IMR-90 (cell line): ENCODE measurements around the gene SMARCC2. TPM values are rescaled to one million over a fixed set of nuclear protein-coding genes. Genes with fewer than 3 reads are reported as not detected.

Experiments
- ATAC-seq: fragments of 200-7000 bp; cut with Tn5 transposase; 2 replicates; pipeline ENCODE4 v1.9.1; 2020; ENCODE audit warnings: low read depth, mild to moderate bottlenecking, moderate library complexity
- BruUV-seq: library from RNA; stranded (reverse); fragments of 400-500 nt; replicated peaks from 2 replicates; lab custom pipeline; 2021; lab: Mats Ljungman, UMichigan
- CTCF ChIA-PET: fragments of 300-600 bp; formaldehyde crosslinking; extraction: SDS; loops from one replicate; lab custom pipeline; 2021; ENCODE audit warnings: antibody characterized with exemption; lab: Yijun Ruan, JAX
- POLR2A ChIA-PET: fragments of 300-600 bp; sonication (Branson Sonifier 250); formaldehyde crosslinking; loops from one replicate; lab custom pipeline; 2022; ENCODE audit warnings: antibody characterized with exemption; ENCODE audit not compliant: unreplicated experiment; lab: Charles Lee
- DNase-seq: peaks from one replicate; pipeline ENCODE4 v3.0.0; 2013
- H2AFZ ChIP-seq: replicated peaks from 2 replicates; pipeline ENCODE3; 2013; ENCODE audit warnings: low read length, mild to moderate bottlenecking; ENCODE audit not compliant: poor library complexity
- H2AK5ac ChIP-seq: 2 replicates; pipeline ENCODE4 v1.6.1; 2013; ENCODE audit warnings: low read depth, low read length, inconsistent platforms
- H2AK9ac ChIP-seq: replicated peaks from 2 replicates; pipeline ENCODE3; 2013; ENCODE audit warnings: mild to moderate bottlenecking, low read depth, low read length, moderate library complexity; ENCODE audit not compliant: poor library complexity
- H2BK120ac ChIP-seq: 2 replicates; pipeline ENCODE4 v1.6.1; 2013; ENCODE audit warnings: low read depth, low read length, inconsistent platforms
- H2BK15ac ChIP-seq: 3 replicates; pipeline ENCODE4 v1.6.1; 2013; ENCODE audit warnings: low read depth, low read length, inconsistent platforms
- H2BK20ac ChIP-seq: 2 replicates; pipeline ENCODE4 v1.6.1; 2013; ENCODE audit warnings: low read depth, mild to moderate bottlenecking, inconsistent platforms, low read length, moderate library complexity
- H2BK5ac ChIP-seq: 2 replicates; pipeline ENCODE4 v1.6.1; 2013; ENCODE audit warnings: mild to moderate bottlenecking, low read depth, low read length, inconsistent platforms; ENCODE audit not compliant: poor library complexity, severe bottlenecking
- H3K14ac ChIP-seq: replicated peaks from 2 replicates; pipeline ENCODE4 v1.6.1; 2013; ENCODE audit warnings: low read depth, low read length, inconsistent platforms
- H3K18ac ChIP-seq: 2 replicates; pipeline ENCODE4 v1.6.1; 2013; ENCODE audit warnings: low read depth, low read length, control low read depth
- H3K23ac ChIP-seq: 2 replicates; pipeline ENCODE4 v1.6.1; 2013; ENCODE audit warnings: low read depth, low read length, inconsistent platforms
- H3K27ac ChIP-seq: 2 replicates; pipeline ENCODE4 v1.5.1; 2013; ENCODE audit warnings: mild to moderate bottlenecking, control low read depth, low read length; ENCODE audit not compliant: insufficient read depth
- H3K27me3 ChIP-seq: 2 replicates; pipeline ENCODE4 v1.6.1; 2013; ENCODE audit warnings: low read length; ENCODE audit not compliant: control insufficient read depth, insufficient read depth
- H3K36me3 ChIP-seq: 2 replicates; pipeline ENCODE4 v1.6.1; 2013; ENCODE audit warnings: low read length, mixed read lengths; ENCODE audit not compliant: control insufficient read depth, insufficient read depth
- H3K4ac ChIP-seq: 2 replicates; pipeline ENCODE4 v1.6.1; 2013; ENCODE audit warnings: low read depth, low read length, inconsistent platforms
- H3K4me1 ChIP-seq: 2 replicates; pipeline ENCODE4 v1.6.1; 2013; ENCODE audit warnings: low read length, mixed read lengths; ENCODE audit not compliant: control insufficient read depth, insufficient read depth
- H3K4me2 ChIP-seq: 2 replicates; pipeline ENCODE4 v1.6.1; 2013; ENCODE audit warnings: low read depth, mild to moderate bottlenecking, control low read depth, low read length, moderate library complexity
- H3K4me3 ChIP-seq: 2 replicates; pipeline ENCODE4 v1.5.1; 2013; ENCODE audit warnings: low read depth, mild to moderate bottlenecking, control low read depth, low read length, moderate library complexity; ENCODE audit not compliant: insufficient read depth
- H3K56ac ChIP-seq: 2 replicates; pipeline ENCODE4 v1.6.1; 2013; ENCODE audit warnings: low read length, inconsistent platforms; ENCODE audit not compliant: insufficient read depth; ENCODE audit errors: extremely low read depth
- H3K79me1 ChIP-seq, 2 experiments: 2 replicates each; pipeline ENCODE4 v1.6.1; 2013; ENCODE audit warnings: low read length in 2 of 2, inconsistent platforms in 1 of 2, low read depth in 1 of 2
- H3K9ac ChIP-seq: 2 replicates; pipeline ENCODE4 v1.6.1; 2013; ENCODE audit warnings: low read depth, low read length, control low read depth
- H3K9me1 ChIP-seq: 2 replicates; pipeline ENCODE4 v1.6.1; 2013; ENCODE audit warnings: low read length, inconsistent platforms; ENCODE audit not compliant: insufficient read depth
- H3K9me3 ChIP-seq: 2 replicates; pipeline ENCODE4 v1.6.1; 2013; ENCODE audit warnings: low read length; ENCODE audit not compliant: control insufficient read depth, insufficient read depth
- H4K20me1 ChIP-seq: 2 replicates; pipeline ENCODE4 v1.6.1; 2013; ENCODE audit warnings: low read length, inconsistent platforms; ENCODE audit not compliant: insufficient read depth
- H4K5ac ChIP-seq: 2 replicates; pipeline ENCODE4 v1.6.1; 2013; ENCODE audit warnings: mild to moderate bottlenecking, low read depth, low read length, control low read depth
- H4K8ac ChIP-seq, 2 experiments: 2 replicates each; pipeline ENCODE4 v1.6.1; 2013; ENCODE audit warnings: low read depth in 2 of 2, low read length in 2 of 2, control low read depth in 1 of 2, inconsistent platforms in 1 of 2
- H4K91ac ChIP-seq: 2 replicates; pipeline ENCODE4 v1.6.1; 2013; ENCODE audit warnings: low read depth, low read length, inconsistent platforms; ENCODE audit not compliant: insufficient read depth
- RFX5 ChIP-seq: IDR thresholded peaks from 2 replicates; pipeline ENCODE4 v1.8.0; 2012; ENCODE audit warnings: low read depth, mild to moderate bottlenecking, low read length, moderate library complexity
- WGBS, 2 experiments: methylation state at CpG; one replicate each; pipeline versions ENCODE4 v1.1.5 to v1.1.7; 2013; ENCODE audit warnings: missing lambda C conversion rate in 2 of 2; ENCODE audit not compliant: insufficient read length in 1 of 2; ENCODE audit errors: extremely low coverage in 2 of 2; 5-methylcytosine and 5-hydroxymethylcytosine counted together
- dilution Hi-C: fragments of 300-500 bp; cut with HindIII; formaldehyde crosslinking; loops from one replicate; pipeline ENCODE4 v1.14.3; 2018; ENCODE audit warnings: low sequenced_read_pairs; ENCODE audit not compliant: unreplicated experiment
- in situ Hi-C: fragments of 300-500 bp; cut with MboI; formaldehyde crosslinking; loops from 3 replicates; pipeline ENCODE4 v1.14.3; 2019; ENCODE audit warnings: low sequenced_read_pairs, inconsistent platforms, mixed read lengths
- intact Hi-C: fragments of 100-400 bp; cut with micrococcal nuclease; formaldehyde crosslinking; loops from 2 replicates; pipeline ENCODE4 v1.10.0; 2022
- polyA plus RNA-seq, 3 experiments: library from polyadenylated mRNA; depleted of rRNA; stranded (reverse); fragments of >200 nt; gene quantifications; 2 replicates each; pipeline ENCODE4 v1.2.3, GENCODE V29; 2012; ENCODE audit warnings: low replicate concordance in 1 of 3
- total RNA-seq: library from RNA; depleted of rRNA; stranded (reverse); fragments of >200 nt; gene quantifications from 2 replicates; pipeline ENCODE4 v1.2.3, GENCODE V29; 2012

SMARCC2 gene
- total and polyA plus RNA-seq, 2 of the 4 experiments (the other 2 are of a cell fraction): 42.3 to 43.8 TPM

DNA sequence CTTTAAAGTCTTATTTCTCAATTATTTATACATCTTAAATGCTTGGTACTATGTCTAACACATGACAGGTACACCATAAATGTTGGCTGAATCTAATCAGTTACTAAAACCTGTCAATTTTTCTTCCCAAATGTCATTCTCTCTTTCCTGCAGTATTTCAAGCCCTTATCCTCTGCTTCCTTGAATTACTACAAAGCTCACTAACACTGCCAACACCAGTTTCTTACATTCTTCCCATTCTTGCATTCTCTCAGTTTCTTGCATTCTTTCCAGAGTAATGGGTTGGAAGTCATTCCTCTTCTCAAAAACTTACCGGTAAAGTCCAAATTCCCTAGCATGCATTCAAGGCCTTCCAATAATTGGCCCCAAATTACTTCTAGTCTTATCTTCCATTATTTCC lies 9.6 kb upstream of the SMARCC2 start:
- H3K56ac ChIP-seq: no peak overlapping the region
- DNase-seq: peak; percentile 18
- intact Hi-C loops: no loop called here
- H3K9me1 ChIP-seq: 0 out of 2 replicates have a peak, but pooled peaks cover 3% of the 10 kb centered on the region
- no peak overlapping the region for H2AK5ac ChIP-seq
- no peak overlapping the region for H4K5ac ChIP-seq
- no TSS peak for BruUV-seq
- no peak overlapping the region for H2BK15ac ChIP-seq
- no peak overlapping the region for H4K8ac ChIP-seq
- POLR2A ChIA-PET: no interaction called here
- ATAC-seq: peak; percentile 7; the same call in 1 of the 2 replicates
- no peak overlapping the region for H3K9ac ChIP-seq
- H4K20me1 ChIP-seq: no peaks in the 10 kb centered on the region
- no peak overlapping the region for H3K4me3 ChIP-seq
- no peaks in the 10 kb centered on the region for H3K79me1 ChIP-seq
- CTCF ChIA-PET: interaction anchor here (0.7 to 1.5 kb wide), 3 partner anchors 10 to 252 kb away, joined by 4 read pairs; partner anchors contain the start of genes RNF41 and SMARCC2
- no peak overlapping the region for H3K4me2 ChIP-seq
- in situ Hi-C loops: no loop called here
- dilution Hi-C loops: no loop called here
- H2AK9ac ChIP-seq: no peak overlapping the region
- no peak overlapping the region for H3K27ac ChIP-seq
- no peak overlapping the region for H2BK20ac ChIP-seq
- WGBS, 2 experiments: 100% methylated on average over 1 of the region's 1 CpG; no CpG with 5 or more reads in 1 of the 2 experiments
- H3K9me3 ChIP-seq: no peaks in the 10 kb centered on the region
- H3K4ac ChIP-seq: no peak overlapping the region
- H3K14ac ChIP-seq: no peak overlapping the region
- no peak overlapping the region for H2AFZ ChIP-seq
- H2BK120ac ChIP-seq: no peak overlapping the region
- no peak overlapping the region for H3K23ac ChIP-seq
- no peaks in the 10 kb centered on the region for H3K27me3 ChIP-seq
- H2BK5ac ChIP-seq: no peak overlapping the region
- peaks cover 4% of the 10 kb centered on the region for H3K4me1 ChIP-seq
- no peak overlapping the region for H4K91ac ChIP-seq
- no peaks in the 10 kb centered on the region for H3K36me3 ChIP-seq
- TF ChIP-seq RFX5: no peak
- no peak overlapping the region for H3K18ac ChIP-seq
